ENCODE data around the gene IL7R.

DNA sequence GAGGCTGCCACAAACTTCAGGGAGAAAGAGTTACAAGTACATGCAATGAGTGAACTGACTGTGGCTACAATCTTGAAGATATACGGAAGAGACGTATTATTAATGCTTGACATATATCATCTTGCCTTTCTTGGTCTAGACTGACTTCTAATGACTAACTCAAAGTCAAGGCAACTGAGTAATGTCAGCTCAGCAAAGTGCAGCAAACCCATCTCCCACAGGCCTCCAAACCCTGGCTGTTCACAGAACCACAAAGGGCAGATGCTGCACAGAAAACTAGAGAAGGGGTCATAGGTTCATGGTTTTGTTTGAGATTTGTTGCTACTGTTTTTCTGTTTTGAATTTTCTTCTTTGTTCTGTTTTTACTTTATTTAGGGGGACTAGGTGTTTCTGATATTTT, 21.0 kb downstream of the IL7R start:
- no peak for TF ChIP-seq GATA2 (IDR thresholded peaks at IDR 0.05; ENCODE audit: low read depth, low read length)
- no peak for TF ChIP-seq GATA3 (IDR thresholded peaks at IDR 0.05; ENCODE audit: low read depth, low read length)
